ENCODE measurements around the gene THOP1. TPM values are rescaled to one million over a fixed set of nuclear protein-coding genes. Genes with fewer than 3 reads are reported as not detected.

The THOP1 gene
- 10 to 100 TPM; 57.8 to 88.6 (median 74.7) TPM for total RNA-seq

DNA sequence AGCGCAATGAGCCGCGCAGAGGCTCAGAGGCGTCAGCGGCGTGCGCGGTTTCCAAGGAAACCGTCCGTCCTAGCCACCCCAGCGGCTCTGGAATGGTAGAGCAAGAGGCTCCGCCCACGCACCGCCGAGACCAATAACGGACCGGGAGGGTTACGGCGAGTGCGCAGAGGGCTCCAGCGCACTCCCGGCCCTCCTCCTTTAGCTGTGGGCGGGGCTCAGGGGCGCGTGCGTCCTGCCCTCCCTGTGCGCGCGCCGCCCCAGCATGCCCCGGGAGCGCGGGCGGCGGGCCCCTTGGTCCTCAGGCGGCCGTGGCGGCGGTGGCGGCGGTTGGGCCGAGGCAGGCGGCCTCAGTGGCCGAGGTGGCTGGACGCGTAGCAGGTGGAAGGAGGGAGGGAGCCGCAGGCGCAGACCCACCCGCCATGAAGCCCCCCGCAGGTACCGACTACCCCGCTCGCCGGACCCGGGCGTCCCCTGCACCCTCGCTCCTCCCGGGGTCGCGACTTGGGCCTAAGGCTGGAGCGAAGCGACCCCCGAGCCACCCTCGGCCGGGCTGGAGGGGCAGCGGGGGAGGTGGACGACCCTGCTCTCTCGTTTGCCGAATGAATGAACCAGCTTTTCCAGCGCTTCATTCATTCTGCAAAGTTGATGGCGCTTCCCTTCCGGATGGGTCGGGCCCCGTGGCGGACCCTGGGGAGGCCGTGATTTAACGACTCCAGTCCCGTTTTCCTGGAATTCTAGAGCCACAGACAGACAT lies at the start of gene THOP1:
THOP1 (plus strand) TSS at position 260 of the 754 bp plus-strand sequence; CDS start at position 420, 160 bp downstream.
- peak; percentile 90 for DNase-seq
- H3K4me1 ChIP-seq = peaks cover 32 to 59% (median 38%) of the 10 kb centered on the region in 3 donors
- TF ChIP-seq, protein P1, sequence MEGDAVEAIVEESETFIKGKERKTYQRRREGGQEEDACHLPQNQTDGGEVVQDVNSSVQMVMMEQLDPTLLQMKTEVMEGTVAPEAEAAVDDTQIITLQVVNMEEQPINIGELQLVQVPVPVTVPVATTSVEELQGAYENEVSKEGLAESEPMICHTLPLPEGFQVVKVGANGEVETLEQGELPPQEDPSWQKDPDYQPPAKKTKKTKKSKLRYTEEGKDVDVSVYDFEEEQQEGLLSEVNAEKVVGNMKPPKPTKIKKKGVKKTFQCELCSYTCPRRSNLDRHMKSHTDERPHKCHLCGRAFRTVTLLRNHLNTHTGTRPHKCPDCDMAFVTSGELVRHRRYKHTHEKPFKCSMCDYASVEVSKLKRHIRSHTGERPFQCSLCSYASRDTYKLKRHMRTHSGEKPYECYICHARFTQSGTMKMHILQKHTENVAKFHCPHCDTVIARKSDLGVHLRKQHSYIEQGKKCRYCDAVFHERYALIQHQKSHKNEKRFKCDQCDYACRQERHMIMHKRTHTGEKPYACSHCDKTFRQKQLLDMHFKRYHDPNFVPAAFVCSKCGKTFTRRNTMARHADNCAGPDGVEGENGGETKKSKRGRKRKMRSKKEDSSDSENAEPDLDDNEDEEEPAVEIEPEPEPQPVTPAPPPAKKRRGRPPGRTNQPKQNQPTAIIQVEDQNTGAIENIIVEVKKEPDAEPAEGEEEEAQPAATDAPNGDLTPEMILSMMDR (IDR thresholded peaks at IDR 0.05) = peak in 2 of 6 experiments; percentile 4 to 46
- peak in 3 of 4 donors; percentile 65 to 70 (median 70) for TF ChIP-seq POLR2A (IDR thresholded peaks at IDR 0.05)
- no peaks in the 10 kb centered on the region for H3K9me3 ChIP-seq
- H3K27ac ChIP-seq = peak within 1 kb of the TSS; percentile 79 to 84 (median 82)
- peak within 1 kb of the TSS; percentile 80 to 99 (median 96) for H3K4me3 ChIP-seq
- intact Hi-C loops (cut with DNase I) = no loop called here
- peaks cover 0 to 6% (median 2%) of the 10 kb centered on the region in 3 donors for H3K36me3 ChIP-seq
- H3K27me3 ChIP-seq = no peaks in the 10 kb centered on the region
- 0% methylated on average over 6 of the region's 78 CpGs; no CpG with 5 or more reads in 1 of the 2 donors for WGBS, 2 donors

DNA sequence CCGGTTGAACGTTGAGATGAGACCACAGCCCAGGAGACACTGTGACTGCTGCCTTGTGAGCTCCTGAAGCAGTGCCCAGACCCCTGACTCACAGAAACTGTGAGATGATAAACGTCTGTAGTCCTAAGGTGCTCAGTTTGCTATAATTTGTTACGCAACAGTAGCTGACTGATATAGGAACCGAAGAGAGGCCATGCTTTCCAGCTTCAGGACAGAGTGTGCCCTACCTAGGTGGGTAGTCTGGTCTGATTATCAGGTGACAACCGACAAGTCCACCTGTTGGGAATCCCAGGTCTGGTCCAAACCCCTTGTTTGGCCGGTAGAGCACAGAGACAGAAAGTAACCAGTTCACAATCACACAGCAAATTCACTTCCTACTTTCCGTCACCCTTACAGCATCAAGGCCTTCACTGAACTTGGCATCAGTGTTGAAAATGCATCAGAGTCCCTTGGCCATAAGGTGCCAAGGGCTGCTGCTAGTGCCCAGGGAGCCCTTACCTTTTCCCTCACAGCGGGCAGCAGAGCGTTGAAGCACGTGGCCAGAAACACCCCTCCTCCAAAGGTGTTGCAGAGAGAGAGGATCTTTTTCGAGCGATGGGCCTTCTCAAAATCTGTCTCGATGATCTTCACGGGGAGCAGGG lies 48.6 kb upstream of the THOP1 start:
- Histone ChIP-seq H3K27ac (no peak overlapping the region), H3K4me3 (no peak overlapping the region), H3K36me3 (peaks cover 0 to 49% (median 6%) of the 10 kb centered on the region in 3 donors), H3K9me3 (no peaks in the 10 kb centered on the region), H3K4me1 (peaks cover 0 to 35% (median 10%) of the 10 kb centered on the region in 3 donors), H3K27me3 (peaks cover 0 to 9% (median 0%) of the 10 kb centered on the region in 4 donors)
- WGBS, 2 donors = 89 to 91% methylated on average over 6 to 15 of the region's 15 CpGs
- intact Hi-C loops (cut with DNase I) = no loop called here
- DNase-seq = no peak
- TF ChIP-seq POLR2A (IDR thresholded peaks at IDR 0.05) = no peak
- TF ChIP-seq, protein P1 (IDR thresholded peaks at IDR 0.05) = no peak

DNA sequence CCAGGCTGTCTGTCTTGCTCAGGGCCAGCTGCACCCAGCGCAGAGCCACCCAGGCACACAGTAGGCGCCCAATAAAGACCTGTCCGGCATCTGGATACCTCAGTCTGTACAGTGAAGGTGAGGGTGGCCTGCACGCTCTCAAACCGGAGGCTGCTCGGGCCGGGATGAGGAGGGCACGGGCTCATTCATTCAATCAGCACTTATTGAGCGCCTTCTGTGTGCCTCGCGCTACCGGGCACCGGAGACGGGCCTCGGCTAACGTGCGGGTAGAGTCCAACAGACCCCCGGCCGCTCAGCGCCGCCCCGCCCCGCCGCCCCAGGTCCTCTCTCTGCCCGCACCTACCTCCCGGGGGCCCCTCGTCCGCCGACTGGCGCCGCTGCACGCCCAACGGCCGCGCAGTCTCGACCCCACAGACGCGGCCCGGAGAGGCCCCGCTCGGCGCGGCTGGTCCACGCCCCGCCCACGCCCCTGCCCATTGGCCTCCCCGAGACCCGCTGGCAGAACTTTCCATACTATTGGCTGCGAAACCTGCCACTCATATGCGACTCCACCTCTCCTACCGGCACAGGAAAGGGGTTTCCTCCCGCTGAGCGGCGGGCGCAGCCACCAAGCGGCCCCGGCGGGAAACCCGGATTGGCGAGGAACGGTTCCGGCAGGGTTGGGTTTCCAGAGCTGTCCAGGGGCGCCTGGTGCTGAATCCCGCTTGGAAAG lies 45.5 kb upstream of the THOP1 start, which contains the start of gene SLC39A3:
SLC39A3 (minus strand) TSS at position 416 of the 712 bp plus-strand sequence. CDS start 2,760 bp downstream, outside the sequence.
- peak within 1 kb of the TSS; percentile 70 to 99 (median 86) for H3K4me3 ChIP-seq
- TF ChIP-seq POLR2A (IDR thresholded peaks at IDR 0.05) = peak in 2 of 4 donors; percentile 36 to 44
- TF ChIP-seq, protein P1 (IDR thresholded peaks at IDR 0.05) = peak in 4 of 6 experiments; percentile 25 to 51 (median 33)
- H3K27ac ChIP-seq = peak within 1 kb of the TSS; percentile 59 to 78 (median 70)
- peaks cover 0 to 24% (median 6%) of the 10 kb centered on the region in 3 donors for H3K36me3 ChIP-seq
- DNase-seq = peak; percentile 89
- intact Hi-C loops (cut with DNase I) = no loop called here
- WGBS, 2 donors = 0% methylated on average over 2 to 19 of the region's 64 CpGs
- H3K9me3 ChIP-seq = no peaks in the 10 kb centered on the region
- H3K27me3 ChIP-seq = peaks cover 0 to 9% (median 0%) of the 10 kb centered on the region in 4 donors
- H3K4me1 ChIP-seq = peaks cover 0 to 23% (median 10%) of the 10 kb centered on the region in 3 donors

DNA sequence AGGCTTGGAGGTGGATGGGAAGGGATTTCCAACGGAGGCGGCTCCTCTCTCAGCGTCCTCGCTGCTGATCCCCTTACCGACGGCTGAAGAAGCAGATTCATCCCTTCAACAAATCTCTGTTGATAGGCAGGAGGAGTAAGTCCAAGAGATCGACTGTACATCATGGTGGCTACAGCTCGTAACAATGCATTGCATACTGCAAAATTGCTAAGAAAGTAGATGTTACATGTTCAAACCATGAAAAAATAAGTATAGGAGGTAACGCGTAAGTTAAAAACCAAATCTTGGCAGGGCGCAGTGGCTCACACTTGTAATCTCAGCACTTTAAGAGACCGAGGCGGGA lies 45.0 kb upstream of the THOP1 start:
- DNase-seq = no peak
- WGBS, 2 donors = 56 to 71% methylated on average over 8 to 10 of the region's 13 CpGs
- Histone ChIP-seq H3K27ac (no peak overlapping the region), H3K36me3 (peaks cover 0 to 19% (median 6%) of the 10 kb centered on the region in 3 donors), H3K4me1 (peaks cover 0 to 23% (median 10%) of the 10 kb centered on the region in 3 donors), H3K4me3 (peak overlapping the region in 3 of 4 donors; percentile 70 to 93 (median 80)), H3K9me3 (no peaks in the 10 kb centered on the region), H3K27me3 (peaks cover 0 to 9% (median 0%) of the 10 kb centered on the region in 4 donors)
- intact Hi-C loops (cut with DNase I) = no loop called here
- no peak for TF ChIP-seq POLR2A (IDR thresholded peaks at IDR 0.05)
- TF ChIP-seq, protein P1 (IDR thresholded peaks at IDR 0.05) = no peak

Measured in esophagus squamous epithelium (tissue), 5 donors.